Measurements from ENCODE around the gene UTP25.
"Not testable (repeated sequence)": the region's sequence is repeated elsewhere in the genome, so short reads cannot be mapped to it uniquely, and the experiment has no call there.

GRCh38 chr1:209898851-209899250, 71.1 kb downstream of the UTP25 start:
- TF ChIP-seq POLR2A, EP300, CTCF (IDR thresholded peaks at IDR 0.05): not testable (repeated sequence)

Data from tibial nerve (tissue), 4 donors.